ENCODE measurements around the gene DLGAP3.

DLGAP3 gene

GRCh38 chr1:34871443-34872132, 57.9 kb downstream of the DLGAP3 start:
- Mint-ChIP-seq H3K4me3 (no peak overlapping the region), H3K27ac (no peak overlapping the region), H3K36me3 (ENCODE audit: low read depth) (no peaks in the 10 kb centered on the region), H3K4me1 (peaks cover 8% of the 10 kb centered on the region), H3K9me3 (no peaks in the 10 kb centered on the region), H3K27me3 (peaks cover 27% of the 10 kb centered on the region)
- ATAC-seq, result no peak
- no peak for DNase-seq

GRCh38 chr1:34870395-34870794, 59.1 kb downstream of the DLGAP3 start:
- H3K27ac Mint-ChIP-seq, result no peak overlapping the region

GRCh38 chr1:34869760-34870159, 59.7 kb downstream of the DLGAP3 start:
- Mint-ChIP-seq H3K4me1 (peaks cover 12% of the 10 kb centered on the region), H3K9me3 (no peaks in the 10 kb centered on the region), H3K27me3 (peaks cover 16% of the 10 kb centered on the region), H3K4me3 (no peak overlapping the region), H3K27ac (no peak overlapping the region), H3K36me3 (ENCODE audit: low read depth) (no peaks in the 10 kb centered on the region)
- ATAC-seq, result no peak
- no peak for DNase-seq

More at GRCh38 chr1:34870395-34870794, 59.1 kb downstream of the DLGAP3 start:
- Mint-ChIP-seq H3K27me3 (peaks cover 18% of the 10 kb centered on the region), H3K4me1 (peaks cover 9% of the 10 kb centered on the region), H3K9me3 (no peaks in the 10 kb centered on the region), H3K4me3 (no peak overlapping the region), H3K36me3 (ENCODE audit: low read depth) (no peaks in the 10 kb centered on the region)
- no peak for DNase-seq
- ATAC-seq, result no peak

GRCh38 chr1:34868230-34869049, 61.0 kb downstream of the DLGAP3 start:
- no peaks in the 10 kb centered on the region for H3K9me3 Mint-ChIP-seq
- no peak for ATAC-seq
- no peaks in the 10 kb centered on the region for H3K36me3 Mint-ChIP-seq (ENCODE audit: low read depth)
- no peak overlapping the region for H3K4me3 Mint-ChIP-seq
- H3K4me1 Mint-ChIP-seq, result peaks cover 25% of the 10 kb centered on the region
- H3K27ac Mint-ChIP-seq, result peak overlapping the region; percentile 3
- H3K27me3 Mint-ChIP-seq, result peaks cover 16% of the 10 kb centered on the region
- no peak for DNase-seq

- ATAC-seq, result no peak
- Mint-ChIP-seq H3K27ac (no peak overlapping the region), H3K4me3 (no peak overlapping the region), H3K27me3 (peaks cover 10% of the 10 kb centered on the region), H3K4me1 (peaks cover 35% of the 10 kb centered on the region), H3K36me3 (ENCODE audit: low read depth) (no peaks in the 10 kb centered on the region), H3K9me3 (no peaks in the 10 kb centered on the region)
- DNase-seq, result no peak
Measured at GRCh38 chr1:34867415-34867814, 62.0 kb downstream of the DLGAP3 start.

GRCh38 chr1:34866762-34867109, 62.7 kb downstream of the DLGAP3 start:
- H3K27me3 Mint-ChIP-seq, result peaks cover 6% of the 10 kb centered on the region
- H3K36me3 Mint-ChIP-seq (ENCODE audit: low read depth), result no peaks in the 10 kb centered on the region
- no peaks in the 10 kb centered on the region for H3K9me3 Mint-ChIP-seq
- peaks cover 35% of the 10 kb centered on the region for H3K4me1 Mint-ChIP-seq
- ATAC-seq, result no peak
- DNase-seq, result no peak
- H3K27ac Mint-ChIP-seq, result no peak overlapping the region
- no peak overlapping the region for H3K4me3 Mint-ChIP-seq

- peak overlapping the region; percentile 77 for H3K4me3 Mint-ChIP-seq
- H3K4me1 Mint-ChIP-seq, result peaks cover 30% of the 10 kb centered on the region
- no peaks in the 10 kb centered on the region for H3K36me3 Mint-ChIP-seq (ENCODE audit: low read depth)
- ATAC-seq (peak; percentile 52), DNase-seq (peak; percentile 97)
- peak overlapping the region; percentile 86 for H3K27ac Mint-ChIP-seq
- H3K27me3 Mint-ChIP-seq, result peaks cover 2% of the 10 kb centered on the region
- H3K9me3 Mint-ChIP-seq, result no peaks in the 10 kb centered on the region
Measured at GRCh38 chr1:34865981-34866761, 63.3 kb downstream of the DLGAP3 start.

- H3K4me3 Mint-ChIP-seq, result peak overlapping the region; percentile 55
- no peaks in the 10 kb centered on the region for H3K36me3 Mint-ChIP-seq (ENCODE audit: low read depth)
- no peak for DNase-seq
- peaks cover 31% of the 10 kb centered on the region for H3K4me1 Mint-ChIP-seq
- H3K27me3 Mint-ChIP-seq, result no peaks in the 10 kb centered on the region
- H3K27ac Mint-ChIP-seq, result peak overlapping the region; percentile 61
- no peak for ATAC-seq
- no peaks in the 10 kb centered on the region for H3K9me3 Mint-ChIP-seq
Measured at GRCh38 chr1:34865573-34865972, 63.9 kb downstream of the DLGAP3 start.

- no peaks in the 10 kb centered on the region for H3K27me3 Mint-ChIP-seq
- peak overlapping the region; percentile 76 for H3K27ac Mint-ChIP-seq
- no peak for DNase-seq
- peaks cover 38% of the 10 kb centered on the region for H3K4me1 Mint-ChIP-seq
- H3K4me3 Mint-ChIP-seq, result peak overlapping the region; percentile 64
- no peak for ATAC-seq
- H3K9me3 Mint-ChIP-seq, result no peaks in the 10 kb centered on the region
- H3K36me3 Mint-ChIP-seq (ENCODE audit: low read depth), result no peaks in the 10 kb centered on the region
Measured at GRCh38 chr1:34864759-34865158, 64.7 kb downstream of the DLGAP3 start.

GRCh38 chr1:34863501-34863900, 65.9 kb downstream of the DLGAP3 start:
- H3K27ac Mint-ChIP-seq, result peak overlapping the region; percentile 76
- no peaks in the 10 kb centered on the region for H3K27me3 Mint-ChIP-seq
- ATAC-seq (peak; percentile 44), DNase-seq (no peak)
- H3K4me3 Mint-ChIP-seq, result no peak overlapping the region
- peaks cover 44% of the 10 kb centered on the region for H3K4me1 Mint-ChIP-seq
- peaks cover 1% of the 10 kb centered on the region for H3K36me3 Mint-ChIP-seq (ENCODE audit: low read depth)
- no peaks in the 10 kb centered on the region for H3K9me3 Mint-ChIP-seq

GRCh38 chr1:34859446-34860200, 69.8 kb downstream of the DLGAP3 start, which contains the start of gene SMIM12:
SMIM12 (minus strand) TSS chr1:34859749; CDS start chr1:34855977, 3,772 bp downstream.
- Mint-ChIP-seq H3K27me3 (no peaks in the 10 kb centered on the region), H3K4me3 (peak within 1 kb of the TSS; percentile 93), H3K4me1 (peaks cover 64% of the 10 kb centered on the region), H3K9me3 (no peaks in the 10 kb centered on the region), H3K27ac (peak within 1 kb of the TSS; percentile 93), H3K36me3 (ENCODE audit: low read depth) (peaks cover 15% of the 10 kb centered on the region)
- DNase-seq (peak; percentile 94), ATAC-seq (peak; percentile 92)

GRCh38 chr1:34858901-34859445, 70.5 kb downstream of the DLGAP3 start:
- Mint-ChIP-seq H3K27ac (peak overlapping the region; percentile 93), H3K36me3 (ENCODE audit: low read depth) (peaks cover 19% of the 10 kb centered on the region), H3K9me3 (no peaks in the 10 kb centered on the region), H3K4me3 (peak overlapping the region; percentile 93), H3K27me3 (no peaks in the 10 kb centered on the region), H3K4me1 (peaks cover 57% of the 10 kb centered on the region)
- DNase-seq, result peak; percentile 53
- peak; percentile 39 for ATAC-seq

GRCh38 chr1:34856697-34857096, 72.8 kb downstream of the DLGAP3 start:
- H3K27me3 Mint-ChIP-seq, result no peaks in the 10 kb centered on the region
- no peaks in the 10 kb centered on the region for H3K9me3 Mint-ChIP-seq
- no peak overlapping the region for H3K4me3 Mint-ChIP-seq
- H3K36me3 Mint-ChIP-seq (ENCODE audit: low read depth), result peaks cover 25% of the 10 kb centered on the region
- DNase-seq (no peak), ATAC-seq (no peak)
- H3K4me1 Mint-ChIP-seq, result peaks cover 43% of the 10 kb centered on the region
- H3K27ac Mint-ChIP-seq, result no peak overlapping the region

Data from activated naive CD8-positive, alpha-beta T cell treated with anti-CD3 and anti-CD28 coated beads, Interleukin-2, amount 50 U/mL, for 24 hours (primary cell).